Measurements from ENCODE around the gene DBN1.

DBN1 gene

DNA sequence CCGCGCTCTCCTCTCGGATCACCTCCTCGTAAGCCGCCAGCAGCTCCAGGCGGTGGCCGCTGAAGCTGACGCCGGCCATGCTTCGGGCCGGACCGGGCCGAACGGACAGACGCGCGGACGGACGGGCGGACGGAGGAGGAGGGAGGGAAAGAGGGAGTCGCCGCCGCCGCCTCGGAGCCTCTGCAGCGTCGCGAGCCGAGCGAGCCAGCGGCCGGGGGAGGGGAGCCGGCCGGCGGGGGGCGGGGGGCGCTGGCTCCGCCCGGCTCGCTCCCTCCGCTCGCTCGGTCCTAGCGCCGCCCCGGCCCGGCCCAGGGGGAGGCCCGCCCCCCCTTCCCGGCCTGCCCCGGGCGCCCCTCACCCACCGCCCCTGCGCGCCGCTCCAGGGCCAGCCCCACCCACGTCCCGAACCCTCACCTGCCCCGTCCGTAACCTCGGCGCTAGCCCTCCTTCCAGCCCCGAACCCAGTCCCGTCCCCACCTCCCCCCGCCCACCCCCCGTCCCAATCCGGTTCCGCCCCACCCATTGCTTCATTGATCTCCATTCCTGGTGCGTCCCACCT is at the start of gene DBN1:
TSS of gene DBN1 (minus strand) at position 192 of the 559 bp plus-strand sequence. CDS start at position 79, 113 bp downstream.
- H3K4me3 Mint-ChIP-seq, result peak within 1 kb of the TSS; percentile 90 to 93 (median 92)
- TF ChIP-seq, protein P1, sequence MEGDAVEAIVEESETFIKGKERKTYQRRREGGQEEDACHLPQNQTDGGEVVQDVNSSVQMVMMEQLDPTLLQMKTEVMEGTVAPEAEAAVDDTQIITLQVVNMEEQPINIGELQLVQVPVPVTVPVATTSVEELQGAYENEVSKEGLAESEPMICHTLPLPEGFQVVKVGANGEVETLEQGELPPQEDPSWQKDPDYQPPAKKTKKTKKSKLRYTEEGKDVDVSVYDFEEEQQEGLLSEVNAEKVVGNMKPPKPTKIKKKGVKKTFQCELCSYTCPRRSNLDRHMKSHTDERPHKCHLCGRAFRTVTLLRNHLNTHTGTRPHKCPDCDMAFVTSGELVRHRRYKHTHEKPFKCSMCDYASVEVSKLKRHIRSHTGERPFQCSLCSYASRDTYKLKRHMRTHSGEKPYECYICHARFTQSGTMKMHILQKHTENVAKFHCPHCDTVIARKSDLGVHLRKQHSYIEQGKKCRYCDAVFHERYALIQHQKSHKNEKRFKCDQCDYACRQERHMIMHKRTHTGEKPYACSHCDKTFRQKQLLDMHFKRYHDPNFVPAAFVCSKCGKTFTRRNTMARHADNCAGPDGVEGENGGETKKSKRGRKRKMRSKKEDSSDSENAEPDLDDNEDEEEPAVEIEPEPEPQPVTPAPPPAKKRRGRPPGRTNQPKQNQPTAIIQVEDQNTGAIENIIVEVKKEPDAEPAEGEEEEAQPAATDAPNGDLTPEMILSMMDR (IDR thresholded peaks at IDR 0.05; ENCODE audit: unreplicated experiment in 3 of 3), result no peak

DNA sequence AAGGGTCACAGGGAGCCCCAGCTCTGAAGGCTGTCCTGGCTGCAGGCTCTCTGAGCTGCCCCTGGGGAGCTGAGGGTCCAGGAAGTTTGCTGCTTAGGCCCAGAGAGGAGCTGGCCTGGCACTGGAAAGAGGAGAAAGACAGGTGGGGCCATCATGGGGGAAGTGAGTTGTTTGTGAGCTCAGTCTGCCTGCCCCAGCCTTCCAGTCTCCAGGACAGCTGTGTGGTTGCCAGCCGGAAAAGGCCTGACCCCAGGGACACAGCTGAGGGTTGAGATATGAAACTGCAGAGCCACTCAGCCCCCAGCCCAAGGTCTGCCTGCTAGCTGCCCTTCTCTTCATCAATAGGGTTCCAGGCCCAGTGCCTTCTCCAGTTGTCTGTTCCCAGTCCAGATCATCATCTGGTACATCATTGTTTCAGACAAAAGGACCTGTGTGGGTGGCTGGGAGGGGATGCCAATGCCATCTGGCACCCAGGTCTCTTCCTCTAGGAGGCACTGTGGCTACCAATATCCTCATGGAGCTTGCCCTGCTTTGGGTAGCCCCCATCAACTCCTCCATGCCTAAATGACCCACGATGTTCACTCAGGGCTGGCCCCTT is 47.6 kb upstream of the DBN1 start:
- no peaks in the 10 kb centered on the region for H3K27me3 Mint-ChIP-seq (ENCODE audit: low read depth)
- peak overlapping the region; percentile 17 to 81 (median 41) for H3K27ac Mint-ChIP-seq
- TF ChIP-seq, protein P1 (IDR thresholded peaks at IDR 0.05; ENCODE audit: unreplicated experiment in 3 of 3), result no peak
- peak overlapping the region in 2 of 3 experiments; percentile 50 to 56 for H3K4me3 Mint-ChIP-seq
- H3K9me3 Mint-ChIP-seq, result no peaks in the 10 kb centered on the region
- peaks cover 25% of the 10 kb centered on the region for H3K4me1 Mint-ChIP-seq
- peaks cover 38% of the 10 kb centered on the region for H3K36me3 Mint-ChIP-seq (ENCODE audit: low read depth)

More for the DNA sequence above, at the start of gene DBN1:
- no peaks in the 10 kb centered on the region for H3K9me3 Mint-ChIP-seq
- peak within 1 kb of the TSS; percentile 85 to 93 (median 92) for H3K27ac Mint-ChIP-seq
- H3K4me1 Mint-ChIP-seq, result peaks cover 55% of the 10 kb centered on the region
- peaks cover 22% of the 10 kb centered on the region for H3K36me3 Mint-ChIP-seq (ENCODE audit: low read depth)
- H3K27me3 Mint-ChIP-seq (ENCODE audit: low read depth), result peaks cover 3% of the 10 kb centered on the region

DNA sequence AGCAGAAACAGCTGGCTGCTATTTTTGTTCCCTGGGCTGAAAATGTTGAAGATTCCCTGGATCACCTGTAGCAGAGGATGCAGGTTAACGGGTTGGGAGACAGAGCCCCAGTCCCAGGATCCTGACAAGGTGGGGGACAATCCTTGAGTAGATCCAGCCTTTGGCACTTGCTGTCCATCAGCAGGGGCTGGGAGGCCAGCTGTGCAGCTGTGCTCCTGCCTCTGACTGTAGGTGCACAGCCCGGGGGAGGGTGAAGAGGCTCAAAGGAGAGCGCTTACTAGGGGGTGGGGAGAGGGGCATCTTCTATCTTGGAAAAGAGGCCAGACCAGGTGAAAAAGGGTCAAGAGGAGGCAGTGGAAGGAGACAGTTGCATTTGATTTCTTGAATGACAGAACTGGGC is 46.8 kb upstream of the DBN1 start:
- Mint-ChIP-seq H3K4me3 (peak overlapping the region; percentile 34 to 53 (median 48)), H3K27ac (peak overlapping the region; percentile 17 to 81 (median 41)), H3K27me3 (ENCODE audit: low read depth) (no peaks in the 10 kb centered on the region), H3K36me3 (ENCODE audit: low read depth) (peaks cover 39% of the 10 kb centered on the region), H3K4me1 (peaks cover 30% of the 10 kb centered on the region), H3K9me3 (no peaks in the 10 kb centered on the region)
- TF ChIP-seq, protein P1 (IDR thresholded peaks at IDR 0.05; ENCODE audit: unreplicated experiment in 3 of 3), result no peak

DNA sequence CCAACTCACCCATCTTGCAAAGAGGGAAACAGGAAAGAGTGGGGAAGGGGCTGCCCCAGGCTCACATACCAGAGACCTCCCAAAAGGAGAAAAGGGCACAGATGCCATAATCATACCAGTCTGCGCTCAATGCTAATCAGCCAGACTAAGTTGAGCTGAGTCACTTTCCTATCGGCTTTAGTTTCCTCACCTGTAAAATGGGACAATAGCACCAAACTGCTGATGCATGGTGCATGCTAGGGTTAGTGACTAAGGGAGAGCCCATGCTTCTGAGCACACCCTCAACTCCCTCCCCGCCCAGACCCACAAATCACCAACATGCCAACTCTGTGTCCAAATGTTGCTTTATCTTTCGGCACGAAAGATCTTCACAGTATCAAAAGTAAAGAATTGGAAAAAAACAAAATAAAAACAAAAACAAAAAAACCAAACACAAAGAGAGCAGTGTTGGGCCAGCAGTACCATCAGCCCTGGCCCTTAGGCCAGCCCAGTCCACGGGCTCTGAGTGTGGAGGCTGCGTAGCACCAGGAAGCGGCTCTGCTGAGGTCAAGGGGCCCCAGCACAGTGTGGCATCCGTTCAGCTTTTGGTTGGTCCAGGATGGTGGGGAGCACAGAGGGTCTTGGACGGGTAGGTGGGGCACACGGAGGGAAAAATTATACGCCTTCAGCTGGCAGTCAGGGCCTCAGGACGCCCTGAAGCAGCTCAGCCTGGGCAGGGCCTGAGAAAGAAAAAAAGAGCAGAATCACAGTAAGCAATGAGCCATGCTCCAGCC is 46.2 kb upstream of the DBN1 start:
- Mint-ChIP-seq H3K27me3 (ENCODE audit: low read depth) (no peaks in the 10 kb centered on the region), H3K4me1 (peaks cover 30% of the 10 kb centered on the region), H3K27ac (no peak overlapping the region), H3K36me3 (ENCODE audit: low read depth) (peaks cover 42% of the 10 kb centered on the region), H3K4me3 (peak overlapping the region in 1 of 3 experiments; percentile 26), H3K9me3 (no peaks in the 10 kb centered on the region)
- TF ChIP-seq, protein P1 (IDR thresholded peaks at IDR 0.05; ENCODE audit: unreplicated experiment in 3 of 3), result no peak

- Mint-ChIP-seq H3K4me3 (peak within 1 kb of the TSS; percentile 91 to 95 (median 92)), H3K9me3 (no peaks in the 10 kb centered on the region), H3K27ac (peak within 1 kb of the TSS; percentile 37 to 92 (median 91)), H3K36me3 (ENCODE audit: low read depth) (peaks cover 52% of the 10 kb centered on the region), H3K27me3 (ENCODE audit: low read depth) (no peaks in the 10 kb centered on the region), H3K4me1 (peaks cover 30% of the 10 kb centered on the region)
- TF ChIP-seq, protein P1 (IDR thresholded peaks at IDR 0.05; ENCODE audit: unreplicated experiment in 3 of 3), result no peak
Measured at GRCh38 chr5:177516601-177517568, 43.5 kb upstream of the DBN1 start, which contains the start of gene DDX41. Gene DDX41 (minus strand): TSS chr5:177516961. CDS start chr5:177516945, 16 bp downstream.
